Measurements from ENCODE around the gene SS18.

Gene SS18

GRCh38 chr18:26046419-26047077 is 43.9 kb downstream of the SS18 start:
- no peaks in the 10 kb centered on the region for H3K27me3 ChIP-seq
- H3K4me3 ChIP-seq (ENCODE audit: low read depth in 1 of 2, low read length in 1 of 2) = no peak overlapping the region
- no peaks in the 10 kb centered on the region for H3K9me3 ChIP-seq
- H3K27ac ChIP-seq = no peak overlapping the region
- no peaks in the 10 kb centered on the region for H3K36me3 ChIP-seq
- TF ChIP-seq CTCF (IDR thresholded peaks at IDR 0.05) = no peak
- H3K4me1 ChIP-seq (ENCODE audit: control insufficient read depth in 1 of 2, insufficient read depth in 1 of 2, low read depth in 1 of 2, low read length in 1 of 2) = no peaks in the 10 kb centered on the region

- H3K4me1 ChIP-seq (ENCODE audit: control insufficient read depth in 1 of 2, insufficient read depth in 1 of 2, low read depth in 1 of 2, low read length in 1 of 2) = no peaks in the 10 kb centered on the region
- TF ChIP-seq CTCF (IDR thresholded peaks at IDR 0.05) = no peak
- no peak overlapping the region for H3K4me3 ChIP-seq (ENCODE audit: low read depth in 1 of 2, low read length in 1 of 2)
- no peaks in the 10 kb centered on the region for H3K36me3 ChIP-seq
- no peak overlapping the region for H3K27ac ChIP-seq
- no peaks in the 10 kb centered on the region for H3K9me3 ChIP-seq
- H3K27me3 ChIP-seq = no peaks in the 10 kb centered on the region
Measured at GRCh38 chr18:26044807-26045206, 45.6 kb downstream of the SS18 start.

GRCh38 chr18:26040051-26040656 is 50.3 kb downstream of the SS18 start:
- no peaks in the 10 kb centered on the region for H3K4me1 ChIP-seq (ENCODE audit: control insufficient read depth in 1 of 2, insufficient read depth in 1 of 2, low read depth in 1 of 2, low read length in 1 of 2)
- no peak overlapping the region for H3K27ac ChIP-seq
- peaks cover 14% of the 10 kb centered on the region for H3K36me3 ChIP-seq
- H3K9me3 ChIP-seq = no peaks in the 10 kb centered on the region
- H3K27me3 ChIP-seq = no peaks in the 10 kb centered on the region
- TF ChIP-seq CTCF (IDR thresholded peaks at IDR 0.05) = no peak
- no peak overlapping the region for H3K4me3 ChIP-seq (ENCODE audit: low read depth in 1 of 2, low read length in 1 of 2)

GRCh38 chr18:26039203-26039602 is 51.2 kb downstream of the SS18 start:
- Histone ChIP-seq H3K4me1 (ENCODE audit: control insufficient read depth in 1 of 2, insufficient read depth in 1 of 2, low read depth in 1 of 2, low read length in 1 of 2) (no peaks in the 10 kb centered on the region), H3K27ac (no peak overlapping the region), H3K27me3 (no peaks in the 10 kb centered on the region), H3K4me3 (ENCODE audit: low read depth in 1 of 2, low read length in 1 of 2) (no peak overlapping the region), H3K9me3 (no peaks in the 10 kb centered on the region), H3K36me3 (peaks cover 23% of the 10 kb centered on the region)
- no peak for TF ChIP-seq CTCF (IDR thresholded peaks at IDR 0.05)

GRCh38 chr18:26036635-26037034 is 53.8 kb downstream of the SS18 start:
- H3K27me3 ChIP-seq = no peaks in the 10 kb centered on the region
- H3K4me1 ChIP-seq (ENCODE audit: control insufficient read depth in 1 of 2, insufficient read depth in 1 of 2, low read depth in 1 of 2, low read length in 1 of 2) = no peaks in the 10 kb centered on the region
- H3K4me3 ChIP-seq (ENCODE audit: low read depth in 1 of 2, low read length in 1 of 2) = no peak overlapping the region
- no peak for TF ChIP-seq CTCF (IDR thresholded peaks at IDR 0.05)
- H3K36me3 ChIP-seq = peaks cover 35% of the 10 kb centered on the region
- H3K9me3 ChIP-seq = no peaks in the 10 kb centered on the region
- H3K27ac ChIP-seq = no peak overlapping the region

All from neutrophil (primary cell).